HG03064 (cell line): ENCODE data around the gene ART5.
"Not testable (repeated sequence)": the region's sequence is repeated elsewhere in the genome, so short reads cannot be mapped to it uniquely, and the experiment has no call there.

ENCODE experiments used
- ATAC-seq: cut with Tn5 transposase; IDR thresholded peaks from one replicate; pipeline ENCODE4 v1.9.1; 2021; ENCODE audit warnings: low read depth; ENCODE audit not compliant: unreplicated experiment

The ART5 gene

GRCh38 chr11:3623121-3623520 lies 18.7 kb downstream of the ART5 start:
- no peak for ATAC-seq

DNA sequence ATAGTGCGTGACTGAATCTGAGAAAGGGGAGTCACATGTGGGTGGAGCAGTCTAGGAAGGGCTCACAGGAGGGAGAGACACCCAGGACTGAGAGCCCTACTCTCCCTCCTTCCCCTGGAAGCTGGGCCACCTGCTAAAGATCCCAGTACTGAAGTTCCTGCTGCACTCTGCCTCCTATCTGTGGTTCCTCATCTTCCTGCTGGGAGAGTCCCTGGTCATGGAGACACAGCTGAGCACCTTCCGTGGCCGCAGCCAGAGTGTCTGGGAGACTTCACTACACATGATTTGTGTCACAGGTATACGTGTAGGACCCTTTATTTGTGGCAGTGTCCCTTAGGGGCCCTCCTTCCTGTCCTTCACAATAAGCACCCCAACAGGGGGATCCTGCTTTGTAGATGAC lies 19.3 kb downstream of the ART5 start:
- no peak for ATAC-seq

DNA sequence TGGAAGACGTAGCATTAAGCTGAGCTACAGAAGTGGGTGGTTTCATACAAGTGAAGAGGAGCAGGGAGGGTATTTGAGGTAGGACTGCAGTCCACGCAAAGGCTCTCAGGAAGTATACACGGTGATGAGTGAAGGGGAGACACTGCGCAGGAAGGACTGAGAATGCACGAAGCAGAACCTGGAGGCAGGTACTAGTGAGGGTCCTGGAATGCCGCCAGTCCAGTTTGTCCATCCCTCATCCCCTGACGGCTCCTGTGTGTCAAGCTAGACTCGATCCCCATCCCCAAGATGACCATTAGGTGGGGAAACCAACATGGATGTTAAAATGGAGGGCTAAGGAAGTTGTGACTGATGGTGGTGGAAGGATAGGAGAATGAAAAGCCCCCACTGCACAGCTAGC lies 23.8 kb downstream of the ART5 start:
- no peak for ATAC-seq

GRCh38 chr11:3616721-3617460 lies 24.9 kb downstream of the ART5 start:
- ATAC-seq, result no peak

- ATAC-seq, result no peak
Measured at GRCh38 chr11:3615998-3616397, 25.8 kb downstream of the ART5 start.

DNA sequence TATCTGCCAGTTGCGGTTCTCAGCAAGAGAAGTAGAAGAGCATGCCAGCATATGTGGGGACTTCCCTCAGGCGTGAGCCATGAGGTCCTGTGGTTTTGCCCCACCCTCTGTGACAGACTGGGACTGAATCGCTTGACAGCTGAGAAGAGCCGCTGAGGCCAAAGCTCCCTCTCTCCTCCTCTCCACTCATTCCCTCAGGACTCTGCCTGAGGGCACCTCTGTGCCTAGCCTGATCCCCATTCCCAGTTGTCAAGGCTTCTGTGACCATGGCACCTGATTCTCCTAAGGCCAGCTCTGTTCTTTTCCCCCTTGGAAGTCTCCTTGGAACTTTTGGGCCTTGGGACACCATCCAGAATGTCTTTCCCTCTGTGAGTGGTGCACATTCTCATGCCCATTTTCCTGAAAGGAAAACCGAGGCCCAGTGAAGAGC lies 27.0 kb downstream of the ART5 start:
- peak; percentile 72 for ATAC-seq

- no peak for ATAC-seq
Measured at GRCh38 chr11:3613998-3614741, 27.6 kb downstream of the ART5 start.

- ATAC-seq, result no peak
Measured at GRCh38 chr11:3611976-3612678, 29.7 kb downstream of the ART5 start.

DNA sequence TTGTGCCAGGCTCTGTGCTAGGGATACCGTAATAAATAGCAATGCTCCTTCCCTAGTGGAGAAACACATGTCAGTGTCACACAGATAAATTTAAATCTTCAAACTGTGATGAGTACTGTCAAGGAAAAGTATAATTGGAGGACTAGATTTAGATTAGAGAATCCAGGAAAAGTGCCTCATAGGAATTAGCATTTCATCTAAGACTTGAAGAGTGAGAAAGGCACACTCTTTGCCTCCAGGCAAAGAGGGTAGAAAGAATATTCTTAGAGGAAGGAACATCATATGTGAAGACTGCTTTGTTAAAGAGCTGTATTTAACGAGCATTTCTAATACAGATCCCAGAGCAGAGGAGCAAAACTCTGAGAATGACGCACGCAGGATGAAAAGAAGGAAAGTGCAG lies 30.9 kb downstream of the ART5 start:
- ATAC-seq, result no peak

- no peak for ATAC-seq
Measured at GRCh38 chr11:3609416-3610265, 32.2 kb downstream of the ART5 start.

DNA sequence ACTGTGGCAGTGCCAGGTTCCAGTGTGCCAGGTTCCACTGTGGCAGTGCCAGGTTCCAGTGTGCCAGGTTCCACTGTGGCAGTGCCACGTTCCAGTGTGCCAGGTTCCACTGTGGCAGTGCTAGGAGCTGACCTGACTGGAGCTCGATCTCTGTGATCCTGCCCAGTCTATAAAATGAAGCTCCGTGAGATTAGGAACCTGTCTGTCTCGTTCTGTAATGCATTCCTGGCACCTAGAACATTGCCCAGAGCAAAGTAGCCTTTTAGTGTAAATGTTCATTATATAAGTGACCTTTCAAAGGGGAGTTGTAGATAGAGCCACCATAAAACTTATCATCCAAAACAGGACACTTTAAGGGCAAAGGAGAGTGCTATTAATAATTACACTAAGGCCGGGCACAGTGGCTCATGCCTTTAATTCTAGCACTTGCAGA lies 36.0 kb downstream of the ART5 start:
- no peak for ATAC-seq

- ATAC-seq, result no peak
Measured at GRCh38 chr11:3605283-3605662, 36.5 kb downstream of the ART5 start.

- ATAC-seq, result no peak
Measured at GRCh38 chr11:3604167-3604566, 37.6 kb downstream of the ART5 start.

- ATAC-seq, result not testable (repeated sequence)
Measured at GRCh38 chr11:3600201-3600600, 41.6 kb downstream of the ART5 start.

GRCh38 chr11:3597743-3598142 lies 44.0 kb downstream of the ART5 start:
- not testable (repeated sequence) for ATAC-seq

DNA sequence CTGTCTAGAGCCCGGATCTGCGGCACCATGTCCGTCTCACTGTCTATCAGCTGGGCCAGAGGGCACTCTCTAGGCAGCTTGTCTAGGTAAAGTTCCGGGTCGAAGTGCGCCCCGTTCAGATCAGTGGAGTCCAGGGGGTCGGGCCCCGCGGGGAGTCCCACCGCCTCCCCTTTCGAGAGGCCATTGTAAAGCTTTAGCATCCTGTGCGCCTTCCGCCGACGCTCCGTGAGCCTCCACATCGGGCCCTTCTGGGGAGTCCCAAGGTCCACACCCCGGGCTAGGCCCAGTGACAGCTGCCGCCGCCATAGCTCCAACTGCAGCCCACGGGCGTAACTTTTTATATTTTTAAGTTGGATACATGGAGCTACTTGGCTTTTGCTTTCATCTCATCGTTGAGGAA lies 50.5 kb downstream of the ART5 start:
- ATAC-seq, result not testable (repeated sequence)

DNA sequence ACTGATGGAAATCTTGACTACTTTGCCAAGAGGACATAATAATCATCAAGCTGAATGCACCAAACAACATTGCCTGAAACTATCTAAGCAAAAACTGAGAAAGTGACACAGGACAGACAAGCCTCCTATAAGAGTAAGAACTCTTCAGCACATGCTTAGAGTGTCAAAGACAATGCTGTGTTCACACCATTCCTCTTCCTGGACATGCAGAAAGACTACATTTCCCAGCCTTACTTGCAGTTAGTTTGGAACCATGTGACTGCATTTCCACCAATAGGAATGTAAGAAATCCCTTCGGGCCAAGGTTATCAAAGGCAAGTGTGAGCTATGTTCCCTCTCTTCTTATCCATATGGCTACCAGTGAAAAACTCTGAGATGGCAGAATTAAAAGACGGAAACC lies 51.6 kb downstream of the ART5 start:
- ATAC-seq, result not testable (repeated sequence)

- not testable (repeated sequence) for ATAC-seq
Measured at GRCh38 chr11:3588776-3589175, 53.0 kb downstream of the ART5 start.
